Measurements from ENCODE around the gene HSF5. TPM values are rescaled to one million over a fixed set of nuclear protein-coding genes. Genes with fewer than 3 reads are reported as not detected.

Gene HSF5
- total RNA-seq, 2 experiments from 2014 or later: 0.22 TPM; not detected in 1

GRCh38 chr17:58380207-58381123 is 107.7 kb downstream of the HSF5 start:
- BruUV-seq (replicated peaks): no TSS peak
- Histone ChIP-seq H3K4me3 (ENCODE audit: low read depth, low read length, poor library complexity, severe bottlenecking) (no peak overlapping the region), H3K27ac (ENCODE audit: low read depth, low read length, poor library complexity, severe bottlenecking) (no peak overlapping the region), H3K9me3 (ENCODE audit: low read length) (no peaks in the 10 kb centered on the region), H4K20me1 (ENCODE audit: insufficient read depth, low read length) (no peaks in the 10 kb centered on the region), H3K4me1 (ENCODE audit: insufficient read depth, low read length, poor library complexity, severe bottlenecking) (peaks cover 15% of the 10 kb centered on the region), H3K79me2 (ENCODE audit: insufficient read depth, low read depth, low read length) (no peaks in the 10 kb centered on the region), H2AFZ (ENCODE audit: low read length) (no peak overlapping the region), H3K9me2 (ENCODE audit: insufficient read depth, low read length) (no peaks in the 10 kb centered on the region), H3K36me3 (ENCODE audit: insufficient read depth, low read length) (no peaks in the 10 kb centered on the region), H3K4me2 (ENCODE audit: low read length) (no peak overlapping the region)
- DNase-seq (ENCODE audit: low spot score): no peak
- CTCF ChIA-PET (ENCODE audit: unreplicated experiment): no interaction called here
- intact Hi-C loops (cut with micrococcal nuclease; ENCODE audit: unreplicated experiment): no loop called here
- POLR2A ChIA-PET: interaction anchor here (0.5 to 2.7 kb wide), 6 partner anchors 9 to 28 kb away, joined by 3 to 13 read pairs (median 4); partner anchors contain the start of gene SUPT4H1
- TF ChIP-seq EZH2phosphoT487 (IDR thresholded peaks at IDR 0.05; ENCODE audit: borderline replicate concordance, low read depth, low read length) (no peak), CTCF (conservative IDR thresholded peaks at IDR 0.05; ENCODE audit: low read length) (no peak)

- Histone ChIP-seq H3K4me1 (ENCODE audit: insufficient read depth, low read length, poor library complexity, severe bottlenecking) (peaks cover 15% of the 10 kb centered on the region), H3K27ac (ENCODE audit: low read depth, low read length, poor library complexity, severe bottlenecking) (no peak overlapping the region), H3K9me2 (ENCODE audit: insufficient read depth, low read length) (no peaks in the 10 kb centered on the region), H3K79me2 (ENCODE audit: insufficient read depth, low read depth, low read length) (no peaks in the 10 kb centered on the region), H3K4me2 (ENCODE audit: low read length) (no peak overlapping the region), H3K4me3 (ENCODE audit: low read depth, low read length, poor library complexity, severe bottlenecking) (no peak overlapping the region), H4K20me1 (ENCODE audit: insufficient read depth, low read length) (no peaks in the 10 kb centered on the region), H3K36me3 (ENCODE audit: insufficient read depth, low read length) (no peaks in the 10 kb centered on the region), H3K9me3 (ENCODE audit: low read length) (no peaks in the 10 kb centered on the region), H2AFZ (ENCODE audit: low read length) (no peak overlapping the region)
- ChIA-PET CTCF (ENCODE audit: unreplicated experiment) (interaction anchor here (0.6 kb wide), 1 partner anchor 11 kb away, joined by 3 read pairs; no protein-coding TSS in a partner anchor), POLR2A (interaction anchor here (0.9 to 2.7 kb wide), 4 partner anchors 10 to 27 kb away, joined by 3 to 13 read pairs (median 6); partner anchors contain the start of gene SUPT4H1)
- no peak for DNase-seq (ENCODE audit: low spot score)
- no TSS peak for BruUV-seq (replicated peaks)
- TF ChIP-seq EZH2phosphoT487 (IDR thresholded peaks at IDR 0.05; ENCODE audit: borderline replicate concordance, low read depth, low read length) (no peak), CTCF (conservative IDR thresholded peaks at IDR 0.05; ENCODE audit: low read length) (no peak)
- intact Hi-C loops (cut with micrococcal nuclease; ENCODE audit: unreplicated experiment): no loop called here
These were observed 108.7 kb downstream of the HSF5 start for GRCh38 chr17:58379511-58379824.
